ENCODE results near the gene OR10A2.
"Not testable (repeated sequence)": the region's sequence is repeated elsewhere in the genome, so short reads cannot be mapped to it uniquely, and the experiment has no call there.

The OR10A2 gene

GRCh38 chr11:6888830-6889229 is 26.0 kb downstream of the OR10A2 start:
- no peak for DNase-seq

- no peak for DNase-seq
Measured at GRCh38 chr11:6889835-6890234, 27.0 kb downstream of the OR10A2 start.

- no peak for DNase-seq
Measured at GRCh38 chr11:6892400-6892799, 29.5 kb downstream of the OR10A2 start, which contains the start of gene OR2D2. OR2D2 (minus strand) TSS chr11:6892500; CDS start chr11:6892500, 0 bp downstream.

- DNase-seq: no peak
Measured at GRCh38 chr11:6894097-6894496, 31.2 kb downstream of the OR10A2 start.

GRCh38 chr11:6895010-6895409 is 32.2 kb downstream of the OR10A2 start:
- no peak for DNase-seq

GRCh38 chr11:6898911-6899310 is 36.1 kb downstream of the OR10A2 start:
- DNase-seq: no peak

GRCh38 chr11:6900327-6900999 is 37.6 kb downstream of the OR10A2 start:
- DNase-seq: no peak

- DNase-seq: not testable (repeated sequence)
Measured at GRCh38 chr11:6904804-6905203, 41.9 kb downstream of the OR10A2 start.

- DNase-seq: no peak
Measured at GRCh38 chr11:6911378-6911777, 48.5 kb downstream of the OR10A2 start.

GRCh38 chr11:6911948-6912347 is 49.1 kb downstream of the OR10A2 start:
- no peak for DNase-seq

GRCh38 chr11:6919698-6920097 is 56.8 kb downstream of the OR10A2 start:
- DNase-seq: no peak

GRCh38 chr11:6920702-6921101 is 57.8 kb downstream of the OR10A2 start, which contains the start of gene OR2D3:
OR2D3 (plus strand) TSS chr11:6921002; CDS start chr11:6921002, 0 bp downstream.
- no peak for DNase-seq
